DND-41 (cell line): ENCODE data around the gene PCA3.

Experiments used
- ATAC-seq: fragments of 200-7000 bp; cut with Tn5 transposase; 3 replicates; pipeline ENCODE4 v1.9.1; 2021; ENCODE audit warnings: low read depth; ENCODE audit not compliant: insufficient read depth
- DNase-seq: peaks from one replicate; pipeline ENCODE4 v3.0.0-alpha.2; 2020
- H2AFZ ChIP-seq: 2 replicates; pipeline ENCODE4 v1.6.0; 2012; ENCODE audit warnings: low read depth, low read length
- H3K27ac ChIP-seq: 2 replicates; pipeline ENCODE4 v1.5.1; 2012; ENCODE audit warnings: low read length, inconsistent platforms
- H3K27me3 ChIP-seq: fragments of 200-600 bp; sonication (generic); 2 replicates; pipeline ENCODE4 v1.6.0; 2012; ENCODE audit warnings: low read length, mild to moderate bottlenecking, inconsistent platforms; ENCODE audit not compliant: insufficient read depth, poor library complexity
- H3K36me3 ChIP-seq: 2 replicates; pipeline ENCODE4 v1.5.1; 2012; ENCODE audit warnings: low read length, inconsistent platforms; ENCODE audit not compliant: insufficient read depth
- H3K4me1 ChIP-seq: 2 replicates; pipeline ENCODE4 v1.5.1; 2012; ENCODE audit warnings: mild to moderate bottlenecking, low read length; ENCODE audit not compliant: insufficient read depth
- H3K4me2 ChIP-seq: 2 replicates; pipeline ENCODE4 v1.6.0; 2012; ENCODE audit warnings: mild to moderate bottlenecking, moderate library complexity, low read length, inconsistent platforms; ENCODE audit not compliant: insufficient read depth
- H3K4me3 ChIP-seq, 2 experiments: fragments of 200-600 bp in 1 of 2; shearing (Covaris generic) in 1 of 2; 2 replicates each; pipeline ENCODE4 v1.5.1; 2012 to 2016; ENCODE audit warnings: inconsistent platforms in 2 of 2, low read length in 2 of 2, mild to moderate bottlenecking in 2 of 2, low read depth in 1 of 2, moderate library complexity in 1 of 2
- H3K79me2 ChIP-seq: 2 replicates; pipeline ENCODE4 v1.6.0; 2012; ENCODE audit warnings: low read length, inconsistent platforms; ENCODE audit not compliant: insufficient read depth
- H3K9ac ChIP-seq: 2 replicates; pipeline ENCODE4 v1.6.0; 2012; ENCODE audit warnings: low read depth, mild to moderate bottlenecking, inconsistent platforms, low read length, moderate library complexity
- H3K9me3 ChIP-seq: 2 replicates; pipeline ENCODE4 v1.5.1; 2012; ENCODE audit warnings: low read length, moderate library complexity, mild to moderate bottlenecking, inconsistent platforms; ENCODE audit not compliant: insufficient read depth, severe bottlenecking
- H4K20me1 ChIP-seq: 2 replicates; pipeline ENCODE4 v1.6.0; 2012; ENCODE audit warnings: low read length; ENCODE audit not compliant: insufficient read depth
- CTCF ChIP-seq: IDR thresholded peaks from 2 replicates; pipeline ENCODE4 v1.5.1; 2012; ENCODE audit warnings: borderline replicate concordance, low read length, moderate library complexity, mild to moderate bottlenecking; ENCODE audit not compliant: poor library complexity, severe bottlenecking; ENCODE audit errors: extremely low read depth
- EZH2 ChIP-seq: IDR thresholded peaks from 3 replicates; pipeline ENCODE4 v1.6.1; 2012; ENCODE audit warnings: borderline replicate concordance, low read depth, mild to moderate bottlenecking, moderate library complexity, low read length, inconsistent platforms; ENCODE audit not compliant: severe bottlenecking

PCA3 gene

GRCh38 chr9:76835571-76836283, 71.5 kb downstream of the PCA3 start:
- H3K9me3 ChIP-seq: no peaks in the 10 kb centered on the region
- DNase-seq (no peak), ATAC-seq (no peak)
- H3K4me1 ChIP-seq: no peaks in the 10 kb centered on the region
- H3K79me2 ChIP-seq: no peaks in the 10 kb centered on the region
- H4K20me1 ChIP-seq: no peaks in the 10 kb centered on the region
- H3K4me3 ChIP-seq: no peak overlapping the region
- no peak overlapping the region for H3K9ac ChIP-seq
- H3K27me3 ChIP-seq: no peaks in the 10 kb centered on the region
- TF ChIP-seq EZH2 (no peak), CTCF (no peak)
- no peak overlapping the region for H2AFZ ChIP-seq
- H3K27ac ChIP-seq: no peak overlapping the region
- no peak overlapping the region for H3K4me2 ChIP-seq
- no peaks in the 10 kb centered on the region for H3K36me3 ChIP-seq
